ENCODE results near the gene FHIT.

FHIT gene

DNA sequence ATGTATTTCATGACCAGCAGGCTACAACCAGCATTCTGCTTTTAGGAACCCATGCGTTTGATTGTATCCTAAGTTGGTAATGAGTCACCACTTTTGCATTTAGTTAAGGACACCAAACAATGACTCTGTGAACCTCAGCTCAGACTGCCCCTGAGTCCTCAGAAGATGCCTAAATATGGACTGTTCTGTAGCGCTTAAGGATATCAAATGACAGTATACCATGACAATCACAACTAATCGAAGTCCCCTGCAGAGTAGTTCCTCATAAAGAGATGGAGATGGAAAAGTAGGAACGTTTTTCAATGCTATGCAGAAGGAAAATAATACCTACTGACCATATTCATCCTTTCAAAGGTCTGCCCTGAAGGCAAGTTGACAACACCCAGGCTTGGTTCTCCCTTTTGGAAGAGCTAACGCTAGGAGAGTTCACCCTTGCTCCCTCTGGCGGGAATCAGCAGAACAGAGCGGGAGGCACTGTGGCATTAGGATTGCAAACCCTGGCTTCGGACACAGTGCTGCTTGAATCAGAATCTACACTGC, 508.6 kb downstream of the FHIT start:
- Histone ChIP-seq H3K4me3 (ENCODE audit: insufficient read depth, low read depth, low read length, poor library complexity, severe bottlenecking) (no peak overlapping the region), H3K9me3 (ENCODE audit: control insufficient read depth, low read length) (no peaks in the 10 kb centered on the region), H3K4me1 (ENCODE audit: control insufficient read depth, insufficient read depth, low read length, poor library complexity, severe bottlenecking) (no peaks in the 10 kb centered on the region), H3K27me3 (replicated peaks; ENCODE audit: control insufficient read depth, insufficient read depth, low read length, poor library complexity, severe bottlenecking) (no peaks in the 10 kb centered on the region), H3K27ac (ENCODE audit: insufficient read depth, low read length, poor library complexity, severe bottlenecking) (no peak overlapping the region), H3K36me3 (ENCODE audit: control insufficient read depth, insufficient read depth, low read length) (no peaks in the 10 kb centered on the region)
- no peak for DNase-seq

DNA sequence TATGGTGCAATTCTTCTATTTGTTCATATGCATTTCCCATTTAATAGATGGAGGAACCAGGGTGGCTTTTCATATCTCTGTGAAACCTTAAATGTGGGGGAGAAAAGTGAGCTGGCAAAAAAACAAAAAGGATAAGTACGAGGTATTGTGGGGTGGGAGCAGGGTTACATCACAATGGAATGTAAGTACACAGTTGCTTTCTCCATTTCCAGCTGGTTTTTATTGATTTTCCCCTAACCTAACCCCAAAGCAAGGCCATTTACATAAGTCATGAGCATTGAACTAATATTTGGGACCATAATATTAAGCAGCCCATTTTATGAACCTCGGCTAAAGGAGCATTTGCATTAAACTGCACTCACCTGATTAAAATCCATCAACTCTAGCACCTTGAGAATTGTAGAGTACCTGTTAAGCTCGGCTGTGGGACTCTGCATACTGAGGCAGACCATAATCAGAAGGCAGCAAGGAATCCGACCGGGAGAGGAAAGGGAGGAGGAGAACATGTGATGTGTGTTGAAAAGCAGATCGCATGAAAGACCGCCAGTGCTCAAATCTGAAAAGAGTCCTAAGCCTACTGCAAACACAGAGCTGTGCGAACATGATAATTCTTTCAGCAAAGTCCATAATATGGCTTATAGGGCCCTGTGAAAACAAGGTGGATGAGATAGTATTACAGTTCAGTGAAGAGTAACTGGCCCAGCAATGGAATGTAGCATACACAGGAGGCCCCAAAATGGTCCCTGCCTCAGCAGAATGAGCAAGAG, 513.4 kb downstream of the FHIT start:
- no peaks in the 10 kb centered on the region for H3K27me3 ChIP-seq (replicated peaks; ENCODE audit: control insufficient read depth, insufficient read depth, low read length, poor library complexity, severe bottlenecking)
- H3K4me1 ChIP-seq (ENCODE audit: control insufficient read depth, insufficient read depth, low read length, poor library complexity, severe bottlenecking) = no peaks in the 10 kb centered on the region
- DNase-seq = no peak
- H3K36me3 ChIP-seq (ENCODE audit: control insufficient read depth, insufficient read depth, low read length) = no peaks in the 10 kb centered on the region
- no peak overlapping the region for H3K4me3 ChIP-seq (ENCODE audit: insufficient read depth, low read depth, low read length, poor library complexity, severe bottlenecking)
- H3K27ac ChIP-seq (ENCODE audit: insufficient read depth, low read length, poor library complexity, severe bottlenecking) = no peak overlapping the region
- H3K9me3 ChIP-seq (ENCODE audit: control insufficient read depth, low read length) = no peaks in the 10 kb centered on the region

DNA sequence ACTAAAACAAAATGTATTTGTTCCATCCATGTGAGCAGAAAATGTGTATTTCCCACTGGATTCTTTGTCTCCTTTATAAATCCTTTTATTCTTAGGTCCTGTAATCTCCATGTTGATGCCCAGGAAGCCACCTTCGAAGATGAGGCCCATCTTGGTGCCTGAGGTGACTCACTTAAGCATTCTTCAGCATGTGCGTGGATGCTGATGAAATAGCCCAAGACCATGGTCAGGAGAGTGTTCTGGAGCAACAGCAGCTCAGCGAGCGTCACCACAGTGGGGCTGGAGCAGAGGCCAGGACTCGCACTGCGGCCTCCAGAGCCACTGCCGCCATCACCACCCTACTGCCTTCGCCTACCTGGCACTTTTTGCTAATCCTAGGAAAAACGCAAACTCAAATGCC, 520.9 kb downstream of the FHIT start:
- Histone ChIP-seq H3K36me3 (ENCODE audit: control insufficient read depth, insufficient read depth, low read length) (no peaks in the 10 kb centered on the region), H3K9me3 (ENCODE audit: control insufficient read depth, low read length) (no peaks in the 10 kb centered on the region), H3K27me3 (replicated peaks; ENCODE audit: control insufficient read depth, insufficient read depth, low read length, poor library complexity, severe bottlenecking) (no peaks in the 10 kb centered on the region), H3K4me1 (ENCODE audit: control insufficient read depth, insufficient read depth, low read length, poor library complexity, severe bottlenecking) (no peaks in the 10 kb centered on the region), H3K27ac (ENCODE audit: insufficient read depth, low read length, poor library complexity, severe bottlenecking) (no peak overlapping the region), H3K4me3 (ENCODE audit: insufficient read depth, low read depth, low read length, poor library complexity, severe bottlenecking) (no peak overlapping the region)
- no peak for DNase-seq

DNA sequence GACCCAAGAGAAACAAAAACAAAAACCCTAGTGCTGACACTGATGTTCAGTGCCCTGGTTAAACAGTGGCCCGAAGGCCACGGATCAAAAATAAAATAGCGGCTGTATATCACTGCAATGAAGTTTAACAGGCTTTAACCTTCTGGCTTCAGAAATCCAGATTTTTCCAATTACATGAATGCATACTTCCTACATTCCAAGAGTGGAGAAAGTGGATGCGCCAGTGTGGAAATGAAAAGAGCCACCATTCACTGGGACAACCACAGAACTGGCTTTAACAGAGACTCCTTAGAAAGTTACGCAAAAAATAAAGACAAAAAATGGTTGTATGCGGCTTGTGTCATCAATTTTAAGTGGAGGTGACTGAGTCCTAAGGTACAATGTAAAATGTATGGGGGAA, 522.2 kb downstream of the FHIT start:
- no peaks in the 10 kb centered on the region for H3K27me3 ChIP-seq (replicated peaks; ENCODE audit: control insufficient read depth, insufficient read depth, low read length, poor library complexity, severe bottlenecking)

DNA sequence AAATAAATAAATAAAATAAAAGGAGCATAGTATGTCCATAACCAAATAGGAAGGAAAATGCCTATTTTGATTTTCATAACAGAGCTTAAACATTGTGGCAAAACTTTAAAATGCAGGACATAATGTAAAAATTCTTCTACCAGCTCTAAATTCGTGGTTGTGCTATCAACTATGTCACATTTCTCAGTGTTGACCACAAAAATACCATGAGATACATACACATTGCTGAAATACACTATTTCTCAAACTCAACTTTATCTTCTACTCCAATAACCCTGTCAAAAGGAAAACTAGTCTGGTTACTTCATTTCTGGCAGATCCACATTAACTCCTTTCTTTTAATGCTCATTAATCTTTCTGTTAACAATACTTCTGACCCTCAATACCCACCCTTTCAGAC, 523.2 kb downstream of the FHIT start:
- no peaks in the 10 kb centered on the region for H3K4me1 ChIP-seq (ENCODE audit: control insufficient read depth, insufficient read depth, low read length, poor library complexity, severe bottlenecking)
- no peaks in the 10 kb centered on the region for H3K27me3 ChIP-seq (replicated peaks; ENCODE audit: control insufficient read depth, insufficient read depth, low read length, poor library complexity, severe bottlenecking)
- no peaks in the 10 kb centered on the region for H3K36me3 ChIP-seq (ENCODE audit: control insufficient read depth, insufficient read depth, low read length)
- no peak overlapping the region for H3K27ac ChIP-seq (ENCODE audit: insufficient read depth, low read length, poor library complexity, severe bottlenecking)
- DNase-seq = no peak
- no peak overlapping the region for H3K4me3 ChIP-seq (ENCODE audit: insufficient read depth, low read depth, low read length, poor library complexity, severe bottlenecking)
- H3K9me3 ChIP-seq (ENCODE audit: control insufficient read depth, low read length) = no peaks in the 10 kb centered on the region

More for the DNA sequence above, 522.2 kb downstream of the FHIT start:
- H3K27ac ChIP-seq (ENCODE audit: insufficient read depth, low read length, poor library complexity, severe bottlenecking) = no peak overlapping the region
- H3K9me3 ChIP-seq (ENCODE audit: control insufficient read depth, low read length) = no peaks in the 10 kb centered on the region
- no peaks in the 10 kb centered on the region for H3K36me3 ChIP-seq (ENCODE audit: control insufficient read depth, insufficient read depth, low read length)
- H3K4me1 ChIP-seq (ENCODE audit: control insufficient read depth, insufficient read depth, low read length, poor library complexity, severe bottlenecking) = no peaks in the 10 kb centered on the region
- DNase-seq = no peak
- H3K4me3 ChIP-seq (ENCODE audit: insufficient read depth, low read depth, low read length, poor library complexity, severe bottlenecking) = no peak overlapping the region

DNA sequence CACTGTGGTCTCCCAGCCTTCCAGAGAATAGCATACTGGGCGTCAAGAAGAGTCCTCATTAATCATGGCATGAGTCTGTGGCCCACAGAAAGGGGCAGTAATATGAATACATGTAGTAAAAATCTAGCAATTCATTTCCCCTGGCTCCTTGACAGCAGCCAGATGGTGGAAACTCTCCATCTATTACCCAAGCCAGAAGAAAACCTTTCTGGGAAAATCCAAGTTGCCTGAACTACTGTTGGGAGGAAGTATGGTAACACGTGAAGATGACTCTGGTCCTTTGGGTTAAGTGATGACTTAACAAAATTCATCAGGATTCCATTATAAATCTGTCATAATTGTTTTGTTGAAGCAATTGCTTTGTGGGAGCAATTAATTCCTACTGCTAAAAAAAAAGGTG, 530.5 kb downstream of the FHIT start:
- H3K27me3 ChIP-seq (replicated peaks; ENCODE audit: control insufficient read depth, insufficient read depth, low read length, poor library complexity, severe bottlenecking) = no peaks in the 10 kb centered on the region
- no peak for DNase-seq
- H3K36me3 ChIP-seq (ENCODE audit: control insufficient read depth, insufficient read depth, low read length) = no peaks in the 10 kb centered on the region
- H3K27ac ChIP-seq (ENCODE audit: insufficient read depth, low read length, poor library complexity, severe bottlenecking) = no peak overlapping the region
- H3K4me3 ChIP-seq (ENCODE audit: insufficient read depth, low read depth, low read length, poor library complexity, severe bottlenecking) = no peak overlapping the region
- no peaks in the 10 kb centered on the region for H3K4me1 ChIP-seq (ENCODE audit: control insufficient read depth, insufficient read depth, low read length, poor library complexity, severe bottlenecking)
- no peaks in the 10 kb centered on the region for H3K9me3 ChIP-seq (ENCODE audit: control insufficient read depth, low read length)

DNA sequence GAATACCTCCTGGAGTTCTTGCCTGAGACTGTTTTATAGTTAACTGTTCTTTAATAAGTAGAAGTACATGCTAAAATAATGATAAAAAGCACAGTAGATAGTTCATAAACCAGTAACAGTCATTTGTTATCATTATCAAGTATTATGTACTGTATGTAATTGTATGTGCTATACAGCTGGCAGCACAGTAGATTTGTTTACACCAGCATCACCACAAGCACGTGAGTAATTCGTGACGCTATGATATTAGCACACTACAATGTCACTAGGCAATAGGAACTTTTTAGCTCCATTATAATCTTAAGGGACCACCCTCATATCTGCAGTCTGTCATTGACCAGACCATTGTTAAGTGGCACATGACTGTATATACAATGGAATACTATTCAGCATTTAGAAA, 534.7 kb downstream of the FHIT start:
- Histone ChIP-seq H3K27ac (ENCODE audit: insufficient read depth, low read length, poor library complexity, severe bottlenecking) (no peak overlapping the region), H3K9me3 (ENCODE audit: control insufficient read depth, low read length) (no peaks in the 10 kb centered on the region), H3K36me3 (ENCODE audit: control insufficient read depth, insufficient read depth, low read length) (no peaks in the 10 kb centered on the region), H3K4me1 (ENCODE audit: control insufficient read depth, insufficient read depth, low read length, poor library complexity, severe bottlenecking) (no peaks in the 10 kb centered on the region), H3K4me3 (ENCODE audit: insufficient read depth, low read depth, low read length, poor library complexity, severe bottlenecking) (no peak overlapping the region), H3K27me3 (replicated peaks; ENCODE audit: control insufficient read depth, insufficient read depth, low read length, poor library complexity, severe bottlenecking) (no peaks in the 10 kb centered on the region)
- no peak for DNase-seq

DNA sequence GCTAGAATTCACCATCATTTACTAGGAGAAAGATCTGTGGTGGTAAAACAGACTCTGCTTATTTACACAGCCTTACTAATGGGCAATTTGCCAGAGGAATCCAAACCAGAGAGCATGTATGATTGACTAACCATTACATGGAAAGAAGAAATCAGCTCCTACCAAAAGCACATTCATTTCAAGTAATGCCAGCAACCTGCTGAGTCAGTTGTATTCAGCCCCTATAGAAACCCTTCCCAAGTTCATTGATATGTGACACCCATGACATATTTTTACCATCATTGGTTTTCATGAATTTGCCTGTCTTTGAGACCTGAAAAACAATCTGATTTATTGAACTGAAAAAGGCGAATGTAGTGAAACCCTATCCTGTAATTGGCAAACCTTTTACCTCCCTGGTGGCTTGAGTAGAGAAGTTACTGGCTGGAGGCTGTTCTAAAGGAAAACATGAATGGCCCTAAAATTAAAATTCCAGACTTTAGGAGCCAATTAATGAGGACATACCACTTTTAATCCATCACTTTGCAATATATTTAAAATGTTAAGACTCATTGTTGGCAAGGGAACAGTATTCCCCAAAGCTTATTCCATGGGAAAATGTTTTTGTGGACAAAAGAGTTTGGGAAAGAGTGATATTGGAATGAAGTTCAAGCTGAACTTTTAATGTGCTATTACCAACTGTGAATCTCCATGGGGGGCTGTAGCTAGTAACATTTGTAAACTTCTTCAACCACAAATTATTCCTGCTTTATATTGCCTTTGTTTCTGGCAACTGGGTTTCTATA, 542.9 kb downstream of the FHIT start:
- no peak for DNase-seq

DNA sequence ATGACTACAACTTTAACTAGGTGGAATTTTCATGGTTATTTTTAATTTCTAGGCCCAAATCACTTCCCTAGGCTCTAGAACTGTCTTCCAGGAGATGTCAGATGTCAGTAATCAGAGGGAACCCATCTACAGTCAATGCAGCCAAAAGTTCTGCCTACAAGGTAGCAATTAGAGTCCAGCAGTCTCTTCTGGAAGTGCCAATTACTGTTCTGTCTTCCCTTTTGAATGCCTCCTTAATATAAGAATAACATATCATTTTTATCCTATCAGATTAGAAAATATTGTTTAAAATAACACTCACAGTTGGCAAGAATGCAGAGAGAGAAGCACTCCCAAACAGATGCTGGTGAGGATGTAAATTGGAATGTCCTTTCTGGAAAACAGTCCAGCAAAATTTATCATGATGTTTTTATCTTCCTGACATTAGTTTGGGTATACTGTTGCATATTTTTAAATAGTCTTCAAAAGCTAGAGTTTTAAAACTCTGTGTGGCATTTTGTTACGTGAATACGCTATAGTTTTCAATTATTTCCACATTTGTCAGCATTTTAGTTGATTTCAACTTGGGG, 543.7 kb downstream of the FHIT start:
- Histone ChIP-seq H3K36me3 (ENCODE audit: control insufficient read depth, insufficient read depth, low read length) (no peaks in the 10 kb centered on the region), H3K4me1 (ENCODE audit: control insufficient read depth, insufficient read depth, low read length, poor library complexity, severe bottlenecking) (no peaks in the 10 kb centered on the region), H3K27me3 (replicated peaks; ENCODE audit: control insufficient read depth, insufficient read depth, low read length, poor library complexity, severe bottlenecking) (no peaks in the 10 kb centered on the region), H3K27ac (ENCODE audit: insufficient read depth, low read length, poor library complexity, severe bottlenecking) (no peak overlapping the region), H3K9me3 (ENCODE audit: control insufficient read depth, low read length) (no peaks in the 10 kb centered on the region), H3K4me3 (ENCODE audit: insufficient read depth, low read depth, low read length, poor library complexity, severe bottlenecking) (no peak overlapping the region)
- DNase-seq = no peak

More for the DNA sequence above, 542.9 kb downstream of the FHIT start:
- no peak overlapping the region for H3K27ac ChIP-seq (ENCODE audit: insufficient read depth, low read length, poor library complexity, severe bottlenecking)
- no peaks in the 10 kb centered on the region for H3K4me1 ChIP-seq (ENCODE audit: control insufficient read depth, insufficient read depth, low read length, poor library complexity, severe bottlenecking)
- H3K9me3 ChIP-seq (ENCODE audit: control insufficient read depth, low read length) = no peaks in the 10 kb centered on the region
- no peaks in the 10 kb centered on the region for H3K27me3 ChIP-seq (replicated peaks; ENCODE audit: control insufficient read depth, insufficient read depth, low read length, poor library complexity, severe bottlenecking)
- no peak overlapping the region for H3K4me3 ChIP-seq (ENCODE audit: insufficient read depth, low read depth, low read length, poor library complexity, severe bottlenecking)
- H3K36me3 ChIP-seq (ENCODE audit: control insufficient read depth, insufficient read depth, low read length) = no peaks in the 10 kb centered on the region
